ENCODE results near the gene YARS1.
A peak's percentile ranks its signal among the peaks of the same experiment; 100 is the strongest.

The YARS1 gene

GRCh38 chr1:32761253-32761877 lies 55.8 kb downstream of the YARS1 start:
- no peak for DNase-seq

DNA sequence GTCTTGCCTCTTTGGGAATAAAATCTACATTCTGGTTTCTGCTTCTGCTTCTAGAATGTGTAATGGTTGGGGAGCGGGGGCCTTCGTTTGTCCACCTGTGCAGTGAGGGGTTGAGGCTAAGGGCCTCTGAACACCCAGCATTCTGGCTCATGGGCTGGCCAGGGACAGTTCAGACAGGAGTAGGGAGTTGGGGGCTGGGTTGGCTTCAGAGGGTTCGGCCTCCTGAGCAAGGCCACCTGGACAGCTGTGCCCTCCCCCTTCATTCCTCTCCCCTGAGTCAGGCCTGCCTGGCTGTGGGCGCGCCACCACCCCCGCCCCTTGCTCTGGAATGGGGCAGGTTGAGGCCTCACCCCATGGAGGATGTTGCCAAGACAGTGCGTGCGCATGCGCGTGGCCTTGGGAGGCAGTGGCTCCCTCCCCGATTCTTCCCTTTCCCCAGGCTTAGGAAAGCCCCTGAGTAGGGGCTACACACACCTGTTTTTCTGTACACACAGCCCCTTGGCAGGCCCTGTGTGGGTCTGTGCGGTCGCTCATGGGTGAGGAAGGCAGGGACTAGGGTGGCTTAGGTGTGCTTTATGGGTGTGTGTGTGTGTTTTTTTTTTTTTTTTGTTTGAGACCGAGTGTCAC lies 57.0 kb downstream of the YARS1 start:
- no peak for DNase-seq

- no peak for DNase-seq
Measured at GRCh38 chr1:32759521-32759981, 57.6 kb downstream of the YARS1 start.

- no peak for DNase-seq
Measured at GRCh38 chr1:32758795-32759430, 58.2 kb downstream of the YARS1 start.

DNA sequence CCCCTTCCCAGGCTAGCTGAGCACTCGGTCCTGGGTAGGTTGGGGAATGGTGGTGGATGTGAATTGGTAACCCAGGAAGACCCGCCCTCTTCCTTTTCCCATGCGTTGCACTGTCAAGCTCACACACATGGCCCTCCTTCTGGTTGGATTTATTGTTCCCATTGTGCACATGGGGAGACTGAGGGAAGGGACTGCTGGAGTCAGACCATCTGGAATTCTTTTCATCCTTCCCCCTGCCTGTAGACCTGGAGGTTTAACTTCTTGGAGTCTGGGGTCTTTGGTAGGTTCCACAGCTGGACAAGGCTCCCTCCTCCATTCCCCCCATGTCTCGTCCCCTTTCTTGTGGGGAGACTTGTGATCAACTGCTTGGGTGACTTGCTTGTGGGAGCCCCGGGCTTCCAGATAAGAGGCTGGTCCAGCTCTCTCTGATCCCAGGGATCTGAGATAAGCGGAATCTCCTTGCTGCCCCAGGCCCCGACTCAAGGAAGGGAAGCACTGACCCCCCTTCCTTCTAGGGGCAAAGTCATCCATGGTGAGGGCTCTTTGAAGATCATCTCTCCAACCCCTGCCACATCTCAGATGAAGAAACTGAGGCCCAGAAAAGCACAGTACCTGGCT lies 58.9 kb downstream of the YARS1 start:
- no peak for DNase-seq

- no peak for DNase-seq
Measured at GRCh38 chr1:32757213-32757895, 59.8 kb downstream of the YARS1 start.

DNA sequence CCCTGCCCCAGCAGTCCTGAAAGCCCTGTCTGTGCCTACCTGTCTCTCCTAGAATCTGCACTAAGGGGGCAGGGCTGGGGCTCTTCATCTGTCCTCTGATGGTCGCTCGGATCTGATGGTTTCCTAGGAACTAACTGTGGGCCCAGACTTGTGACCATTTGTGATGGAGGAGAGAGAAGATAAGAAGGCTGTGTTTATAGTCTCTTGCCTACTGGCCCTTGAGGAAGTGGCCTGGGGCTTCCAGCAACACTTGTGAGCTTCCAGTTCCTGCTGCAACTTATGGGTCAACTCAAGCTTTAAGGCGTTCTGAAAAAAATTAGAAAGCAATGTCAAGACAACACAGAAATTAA lies 61.4 kb downstream of the YARS1 start:
- no peak for DNase-seq

DNA sequence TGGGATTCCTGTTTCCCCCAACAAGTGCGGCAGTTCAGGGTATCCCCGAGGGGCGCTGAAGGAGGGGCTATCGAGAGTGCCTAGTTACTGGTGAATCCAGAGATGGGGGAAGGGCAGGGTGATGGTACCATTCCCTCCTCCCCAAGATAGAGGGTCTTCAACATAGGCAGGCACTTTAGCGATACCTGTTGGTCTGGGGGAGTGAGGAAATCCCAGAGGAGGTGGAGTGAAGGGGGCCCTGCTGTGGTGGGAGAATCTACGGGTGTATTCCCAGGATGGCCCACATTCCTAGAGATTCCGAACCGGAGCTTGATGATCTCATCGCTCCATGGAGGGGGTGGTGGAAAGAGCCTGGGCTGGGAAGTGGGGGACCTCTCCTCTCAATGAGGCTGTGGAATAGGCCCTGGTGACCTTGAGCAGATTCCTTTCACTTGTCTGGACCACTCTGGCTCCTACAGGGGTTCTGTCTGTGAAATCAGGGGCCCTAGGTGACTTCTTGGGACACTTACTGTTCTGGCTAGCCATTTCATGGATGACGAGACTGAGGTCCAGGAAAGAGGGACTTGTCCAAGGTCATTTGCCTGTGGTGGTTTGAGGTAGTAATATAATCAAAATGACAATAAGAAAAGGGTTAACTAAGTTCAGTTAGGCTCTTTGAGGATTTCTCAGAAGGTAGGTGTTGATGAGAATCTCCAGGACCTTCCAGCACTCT lies 61.9 kb downstream of the YARS1 start:
- no peak for DNase-seq

DNA sequence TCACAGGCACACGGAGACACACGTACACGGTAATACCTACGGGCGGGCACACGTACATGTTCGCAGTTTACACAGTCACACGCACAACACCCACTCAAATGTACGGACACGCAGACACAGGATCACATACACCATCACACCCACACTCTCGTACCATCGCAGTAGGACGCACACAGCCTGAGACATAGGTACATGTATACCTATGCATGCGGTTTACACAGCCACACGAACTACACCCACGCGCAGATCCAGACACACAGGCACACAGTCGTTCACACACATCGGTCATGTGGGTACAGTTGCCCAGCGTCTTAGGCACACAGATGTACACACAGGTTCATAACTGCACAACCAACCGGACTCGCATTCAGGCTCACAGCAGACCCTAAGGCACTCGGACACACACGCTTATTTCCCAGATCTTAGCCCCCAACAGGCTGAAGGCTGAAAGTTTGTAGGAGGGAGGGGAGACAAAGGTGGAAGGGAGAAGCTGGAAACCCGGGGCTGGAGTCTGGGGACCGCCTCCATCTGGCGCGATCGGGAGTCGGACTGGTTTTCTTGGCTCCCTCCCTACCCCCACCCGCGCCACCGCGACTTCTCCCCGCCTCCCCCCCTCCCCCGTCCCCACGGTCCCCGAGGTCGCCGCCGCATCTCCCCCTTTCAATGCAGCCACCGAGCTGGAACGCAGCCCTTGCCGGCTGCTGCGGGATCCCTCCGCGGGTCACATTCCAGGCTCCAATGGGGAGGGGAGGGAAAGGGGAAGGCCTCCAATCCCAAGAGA lies 62.7 kb downstream of the YARS1 start:
- no peak for DNase-seq

DNA sequence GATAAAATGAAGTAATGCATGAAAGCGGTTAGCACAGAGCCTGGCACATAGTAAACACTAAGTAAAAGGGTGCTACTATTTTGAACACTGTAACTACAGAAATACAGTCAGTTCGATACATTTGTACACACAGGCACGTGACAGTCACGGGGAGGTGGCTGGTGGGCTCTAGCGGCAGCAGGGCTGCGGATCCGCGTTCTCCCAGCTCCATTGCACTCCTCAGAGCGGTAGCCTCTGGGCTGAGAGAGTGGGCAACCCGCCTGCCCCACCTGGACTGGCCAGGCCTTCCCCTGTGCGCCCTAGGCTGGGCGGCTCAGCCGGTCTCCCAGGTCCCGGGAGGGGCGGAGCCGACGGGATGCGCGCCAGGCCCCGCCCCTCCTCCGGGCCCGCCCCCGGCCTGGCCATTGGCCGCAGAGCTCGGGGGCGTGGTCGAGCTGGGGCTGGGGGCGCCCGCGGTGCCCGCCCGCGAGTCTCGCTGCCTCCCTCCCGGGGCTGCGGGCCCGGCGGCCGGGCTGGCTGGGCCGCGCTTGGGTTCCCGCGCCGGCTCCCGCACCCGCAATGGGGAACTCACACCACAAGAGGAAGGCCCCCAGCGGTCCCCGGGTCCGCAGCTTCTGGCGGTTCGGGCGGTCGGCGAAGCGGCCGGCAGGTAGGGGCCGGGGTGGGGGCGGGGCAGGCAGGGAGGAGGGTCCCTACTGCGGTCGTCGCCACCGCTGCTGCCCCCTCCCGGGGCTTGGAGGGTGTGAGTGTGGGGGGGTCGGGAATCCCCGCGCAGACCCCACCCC lies 63.4 kb downstream of the YARS1 start:
- DNase-seq = peak; percentile 47 to 69

DNA sequence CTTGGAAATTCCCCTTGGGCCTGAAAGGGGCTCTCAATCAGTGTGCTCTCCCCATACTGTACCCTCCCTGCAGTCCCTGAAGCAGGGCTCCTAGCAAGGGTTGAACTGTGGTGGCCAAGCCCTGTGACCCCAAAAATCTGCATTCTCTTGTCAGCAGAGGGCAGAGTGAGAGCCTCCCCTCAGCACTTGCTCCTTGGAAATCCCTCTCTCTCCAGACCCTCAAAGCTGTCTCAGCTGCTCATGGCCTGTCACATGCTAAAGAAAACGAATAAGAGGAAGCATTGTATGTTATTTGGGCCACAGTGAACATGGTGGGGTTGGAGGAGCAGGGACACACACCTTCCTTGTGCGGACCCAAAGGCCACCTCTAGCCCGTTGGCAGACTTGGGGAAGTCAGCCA lies 67.4 kb downstream of the YARS1 start:
- no peak for DNase-seq

DNA sequence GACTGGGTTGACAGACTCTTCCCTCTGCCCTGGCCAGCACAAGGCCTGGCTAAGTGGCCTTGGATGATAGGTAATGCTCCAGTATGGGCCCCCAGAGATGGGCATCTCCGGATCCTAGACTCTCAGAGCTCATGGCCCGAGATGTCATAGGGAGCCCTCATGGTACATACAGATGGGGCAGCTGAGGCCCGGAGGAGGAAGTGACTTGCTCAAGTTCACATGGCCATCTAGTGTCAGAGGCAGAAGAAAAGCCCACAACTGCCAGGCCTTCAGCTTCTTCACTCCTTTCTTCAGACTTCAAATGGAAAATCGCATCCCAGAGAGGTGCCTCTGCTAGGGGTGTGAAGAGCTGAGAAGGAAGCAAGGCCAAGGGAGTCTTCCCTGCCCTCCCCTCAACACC lies 67.8 kb downstream of the YARS1 start:
- DNase-seq = no peak

DNA sequence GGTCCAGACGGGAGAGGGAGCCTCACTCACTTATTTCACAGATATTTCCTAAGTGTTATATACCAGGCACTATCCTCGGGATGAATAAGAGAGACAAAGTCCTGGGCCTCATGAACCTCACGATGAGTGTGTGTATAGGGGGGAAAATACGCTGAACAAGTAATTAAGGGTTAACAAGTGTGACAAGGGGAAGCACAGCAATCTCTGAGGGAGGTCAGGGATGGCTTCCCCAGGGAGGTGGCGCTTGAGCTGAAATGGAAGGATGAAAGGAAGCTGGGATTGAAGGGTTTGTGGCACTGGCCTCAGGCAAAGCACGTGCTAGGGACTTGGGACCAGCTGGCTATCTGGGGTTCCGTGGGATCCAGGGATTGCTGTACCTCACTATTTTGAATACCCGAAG lies 68.2 kb downstream of the YARS1 start:
- DNase-seq = no peak

DNA sequence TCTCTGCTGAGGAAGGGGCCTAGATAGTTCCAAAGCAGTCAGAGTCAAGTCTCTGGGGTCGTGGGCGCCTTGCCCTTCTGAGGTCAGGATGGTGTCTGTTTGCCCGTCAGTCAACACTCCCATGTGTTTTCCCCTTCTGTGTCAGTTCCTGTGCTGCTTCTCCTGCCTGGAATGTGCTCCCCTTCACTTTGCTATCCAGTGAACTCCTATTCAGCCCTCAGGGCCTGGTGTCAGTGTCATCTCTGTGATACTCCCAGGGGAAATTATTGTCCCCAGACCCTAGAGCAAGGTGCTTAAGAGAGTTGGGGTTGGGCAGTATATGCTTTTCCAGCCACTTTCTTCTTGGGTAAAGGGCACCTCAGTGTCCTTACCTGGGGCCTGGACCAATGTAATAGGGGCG lies 68.8 kb downstream of the YARS1 start:
- DNase-seq = no peak

- DNase-seq = no peak
Measured at GRCh38 chr1:32746130-32746529, 71.0 kb downstream of the YARS1 start.

DNA sequence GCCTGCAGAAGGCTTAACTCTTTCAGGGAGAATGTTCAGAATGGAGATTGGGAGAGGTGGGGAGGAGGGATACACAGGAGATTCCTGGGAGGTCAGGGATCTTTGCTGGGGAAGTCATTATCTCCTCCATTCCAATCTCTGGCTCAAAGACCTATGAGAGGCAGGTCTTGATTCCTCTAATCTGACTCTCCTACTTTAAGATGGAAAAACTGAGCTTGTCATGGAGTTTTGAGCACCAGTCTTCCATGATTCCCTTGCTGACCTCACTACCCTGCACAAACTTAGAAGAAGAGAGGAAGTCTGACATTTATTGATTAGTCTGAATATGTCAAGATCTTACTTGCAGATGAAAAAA lies 73.1 kb downstream of the YARS1 start:
- DNase-seq = no peak

- DNase-seq = no peak
Measured at GRCh38 chr1:32743380-32744070, 73.6 kb downstream of the YARS1 start.

- DNase-seq = no peak
Measured at GRCh38 chr1:32742956-32743355, 74.2 kb downstream of the YARS1 start.

DNA sequence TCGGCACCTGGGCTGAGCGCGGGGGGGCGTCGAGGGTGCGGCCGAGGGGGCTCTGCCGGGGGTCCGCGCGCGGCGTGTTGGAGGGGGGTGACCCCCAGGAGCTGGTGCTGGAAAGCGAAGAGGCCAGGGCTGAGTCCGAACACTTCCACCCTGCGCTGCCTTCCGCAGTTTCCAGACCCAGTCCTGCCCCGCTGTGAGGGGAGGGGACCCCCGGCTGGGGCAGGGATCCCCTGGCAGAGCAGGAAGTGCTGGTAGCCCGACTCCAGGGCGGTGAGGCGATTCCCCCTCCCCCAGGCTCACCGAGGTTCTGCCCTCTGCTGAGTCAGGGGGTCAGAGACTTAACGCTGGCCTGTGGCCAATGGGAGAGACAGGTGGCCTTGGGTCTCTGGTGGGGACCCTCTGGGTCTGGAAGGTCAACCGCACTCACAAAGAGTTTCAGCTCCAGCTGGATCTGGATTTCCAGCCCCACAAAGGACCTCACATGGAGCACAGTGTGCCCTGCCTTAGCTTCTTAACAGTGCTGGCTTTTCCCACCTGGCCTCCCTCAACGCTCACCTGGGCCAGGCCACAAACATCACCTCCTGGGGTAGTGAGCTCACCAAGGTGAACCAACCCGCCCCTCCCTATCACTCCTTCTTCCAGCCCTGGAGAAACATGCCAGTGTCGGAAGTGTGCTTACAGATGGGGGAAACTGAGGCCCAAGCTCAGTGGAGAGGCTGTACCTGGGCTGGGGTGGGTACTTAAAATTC lies 74.8 kb downstream of the YARS1 start:
- no peak for DNase-seq

Measured in NCI-H187 (cell line).